GM19099 (cell line): ENCODE measurements around the gene MCM3AP.

ENCODE experiments used
- POLR2A ChIP-seq: IDR thresholded peaks from 3 replicates; pipeline ENCODE4 v1.6.1; 2011; ENCODE audit warnings: low read depth; ENCODE audit not compliant: insufficient read length; ENCODE audit errors: extremely low read depth

The MCM3AP gene

GRCh38 chr21:46220275-46220810, 65.1 kb downstream of the MCM3AP start:
- no peak for TF ChIP-seq POLR2A

- no peak for TF ChIP-seq POLR2A
Observed at GRCh38 chr21:46219591-46220239, 65.7 kb downstream of the MCM3AP start.

- no peak for TF ChIP-seq POLR2A
Observed at GRCh38 chr21:46218906-46219590, 66.4 kb downstream of the MCM3AP start.

- no peak for TF ChIP-seq POLR2A
Observed at GRCh38 chr21:46217511-46218196, 67.8 kb downstream of the MCM3AP start.

GRCh38 chr21:46216132-46216747, 69.2 kb downstream of the MCM3AP start:
- TF ChIP-seq POLR2A: no peak

GRCh38 chr21:46215436-46216131, 69.8 kb downstream of the MCM3AP start:
- TF ChIP-seq POLR2A: no peak

- TF ChIP-seq POLR2A: no peak
Observed at GRCh38 chr21:46214478-46215340, 70.7 kb downstream of the MCM3AP start.

- TF ChIP-seq POLR2A: no peak
Observed at GRCh38 chr21:46213620-46214286, 71.7 kb downstream of the MCM3AP start.

GRCh38 chr21:46212721-46213484, 72.5 kb downstream of the MCM3AP start:
- TF ChIP-seq POLR2A: no peak

GRCh38 chr21:46211786-46212720, 73.4 kb downstream of the MCM3AP start:
- TF ChIP-seq POLR2A: no peak

- TF ChIP-seq POLR2A: no peak
Observed at GRCh38 chr21:46211376-46211775, 74.0 kb downstream of the MCM3AP start.
